NCI-H226 (cell line): Measurements from ENCODE around the gene COL23A1.
A peak's percentile ranks its signal among the peaks of the same experiment; 100 is the strongest.

Experiments used
- DNase-seq: peaks from one replicate; pipeline ENCODE4 v3.0.0-alpha.2; 2015

The COL23A1 gene

DNA sequence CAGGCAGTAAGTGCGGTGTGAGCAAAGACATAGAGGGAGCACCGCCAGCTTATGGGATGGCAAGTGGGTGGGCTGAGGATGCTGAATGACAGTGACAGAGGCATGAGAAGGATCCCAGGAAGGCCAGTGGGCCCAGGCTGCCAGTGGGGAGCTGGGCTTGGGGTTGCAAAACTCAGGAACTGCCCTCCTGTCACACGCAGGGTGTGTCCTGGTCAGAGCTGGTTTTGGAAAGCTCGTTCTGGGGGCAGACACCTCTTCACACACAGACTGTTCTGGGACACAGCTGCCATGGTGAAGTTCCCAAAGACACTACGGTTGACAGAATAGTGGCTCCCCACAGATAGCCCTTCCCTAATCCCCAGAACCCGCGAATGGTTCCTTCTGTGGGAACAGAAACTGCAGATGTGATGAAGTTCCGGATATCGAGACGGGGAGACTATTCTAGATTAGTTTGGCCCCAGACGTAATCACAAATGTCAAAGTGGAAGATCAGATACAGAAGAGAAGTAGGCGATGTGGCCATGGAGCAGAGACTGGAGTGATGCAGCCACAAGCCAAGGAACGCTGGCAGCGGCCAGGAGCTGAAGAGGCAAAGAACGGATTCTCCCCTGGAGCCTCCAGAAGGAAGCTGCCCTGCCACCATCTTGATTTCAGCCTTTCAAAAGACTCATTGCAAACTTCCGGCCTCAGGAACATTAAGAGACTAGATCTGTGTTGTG, 159.0 kb downstream of the COL23A1 start:
- DNase-seq, result no peak

DNA sequence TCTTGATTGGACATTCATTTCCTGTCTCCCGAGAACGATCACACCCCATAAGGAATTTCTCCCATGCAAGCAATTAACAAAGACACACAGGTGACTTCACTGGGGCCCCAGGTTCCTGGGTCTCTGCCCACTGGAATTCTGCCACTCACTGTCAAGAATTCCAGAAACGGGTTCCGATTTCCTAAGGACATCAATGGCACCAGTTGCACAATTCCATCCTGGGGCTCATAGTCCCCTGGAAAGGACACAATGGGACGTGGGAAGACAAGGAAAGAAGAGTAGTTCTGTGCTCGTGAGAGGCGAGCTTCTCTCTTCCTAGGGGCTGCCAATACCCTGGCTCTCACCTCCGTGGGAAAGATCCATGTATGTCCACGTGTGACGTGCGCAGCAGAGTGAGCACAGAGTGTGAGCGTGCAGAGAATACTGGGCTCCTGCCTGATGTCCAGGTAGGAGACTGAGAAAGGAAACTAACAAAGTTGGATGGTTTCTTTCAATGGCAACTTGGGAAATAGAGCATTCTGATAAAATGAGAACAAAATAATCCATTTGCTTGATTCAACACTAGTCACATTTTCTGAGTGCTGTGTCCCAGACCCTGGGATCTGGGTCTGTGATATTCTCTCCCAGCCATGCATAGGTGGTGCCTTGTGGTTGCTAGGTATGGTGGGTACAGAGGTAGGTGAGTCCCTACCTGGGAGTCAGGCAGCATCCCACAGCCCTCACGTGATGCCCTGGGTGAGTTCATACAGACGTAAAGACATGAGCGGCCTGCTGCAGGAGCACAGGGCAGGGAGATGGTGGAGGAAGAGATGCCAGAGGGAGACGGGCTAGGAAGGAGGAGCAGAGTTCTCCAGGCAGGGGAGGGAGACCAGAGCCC, 159.8 kb downstream of the COL23A1 start:
- no peak for DNase-seq

DNA sequence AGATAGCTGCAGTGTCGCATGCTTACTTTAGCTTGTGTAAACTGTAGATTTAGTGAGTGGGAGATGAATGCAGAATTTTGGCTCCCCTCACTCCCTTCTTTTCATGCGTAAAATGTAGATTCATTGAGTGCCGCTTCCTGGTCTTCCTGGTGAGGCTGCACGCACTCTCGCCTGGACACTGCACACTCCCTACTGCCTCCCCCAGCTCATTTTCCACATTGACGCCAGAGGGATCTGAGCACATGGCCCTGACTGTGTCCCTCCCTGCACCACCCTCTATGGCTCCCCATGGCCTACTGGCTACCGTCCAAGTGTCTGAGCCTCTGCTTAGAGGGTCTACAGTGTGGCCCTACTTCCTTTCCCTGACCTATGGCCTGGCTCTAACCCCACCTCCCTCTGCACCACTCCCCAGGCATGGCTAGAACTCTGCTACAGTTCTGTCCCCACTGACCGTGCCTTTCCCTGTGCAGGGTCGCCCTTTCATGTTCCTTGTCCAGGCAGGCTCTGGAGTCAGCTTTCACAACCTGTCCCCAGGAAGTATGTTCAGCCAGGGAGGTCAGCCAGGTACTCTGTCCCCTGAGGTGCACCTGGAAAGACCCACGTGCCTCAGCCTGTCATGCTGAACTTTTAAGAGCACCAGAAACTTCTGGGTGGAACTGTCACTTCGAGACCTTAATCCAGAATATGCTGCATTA, 160.6 kb downstream of the COL23A1 start:
- no peak for DNase-seq

DNA sequence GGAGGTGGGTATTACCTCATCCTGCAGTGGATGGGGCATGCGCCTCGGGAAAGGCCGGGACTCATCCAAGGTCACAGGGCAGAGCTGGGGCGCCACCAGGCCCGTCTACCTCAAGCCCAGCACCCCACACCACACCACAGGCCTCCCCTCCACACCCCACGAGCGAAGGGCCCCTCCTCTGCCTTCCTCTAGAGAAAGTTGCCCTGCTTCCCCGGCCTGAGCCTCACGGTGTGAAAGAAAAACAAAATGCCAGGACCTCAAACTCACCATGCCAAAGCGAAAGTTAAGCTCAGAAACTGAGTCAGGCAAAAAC, 161.1 kb downstream of the COL23A1 start:
- no peak for DNase-seq

DNA sequence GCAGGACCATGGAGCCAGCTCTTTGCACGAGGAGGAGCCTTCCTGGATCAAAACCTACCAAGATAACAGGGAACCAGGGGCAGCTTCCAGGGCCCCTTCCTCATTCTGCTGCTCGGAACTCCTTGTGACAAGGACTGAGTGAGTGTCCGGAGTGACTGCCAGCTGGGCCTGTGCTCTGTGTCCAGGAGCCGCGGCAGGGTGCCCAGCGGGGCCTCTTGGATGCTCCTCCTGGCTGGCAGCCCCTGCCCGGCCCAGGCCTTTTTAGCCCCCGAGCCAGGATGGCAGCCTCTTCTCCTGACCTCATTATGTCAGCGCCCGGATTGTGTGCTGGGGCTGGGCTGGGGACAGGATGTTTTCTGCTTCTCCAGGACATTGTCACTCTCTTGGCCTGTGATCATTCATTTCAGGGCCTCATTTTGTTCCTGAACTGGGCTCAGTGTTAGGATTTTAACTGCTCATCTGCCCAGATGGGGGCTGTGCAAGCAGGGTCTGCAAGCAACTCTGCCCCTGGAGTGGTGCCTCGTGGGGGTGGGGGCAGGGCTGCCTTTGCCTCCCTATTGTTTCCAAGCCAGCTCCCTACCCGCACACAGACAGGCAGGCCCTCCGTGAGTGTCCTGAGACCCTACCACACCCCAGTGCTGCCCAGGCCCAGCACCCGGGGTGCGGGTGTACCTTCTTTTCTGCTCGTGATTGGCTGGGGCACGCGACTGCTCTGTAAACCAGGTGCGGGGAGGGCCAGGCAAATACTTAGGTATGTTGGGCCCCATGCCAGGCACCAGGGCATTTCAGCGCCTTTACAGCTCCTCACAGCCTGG, 161.6 kb downstream of the COL23A1 start:
- no peak for DNase-seq

DNA sequence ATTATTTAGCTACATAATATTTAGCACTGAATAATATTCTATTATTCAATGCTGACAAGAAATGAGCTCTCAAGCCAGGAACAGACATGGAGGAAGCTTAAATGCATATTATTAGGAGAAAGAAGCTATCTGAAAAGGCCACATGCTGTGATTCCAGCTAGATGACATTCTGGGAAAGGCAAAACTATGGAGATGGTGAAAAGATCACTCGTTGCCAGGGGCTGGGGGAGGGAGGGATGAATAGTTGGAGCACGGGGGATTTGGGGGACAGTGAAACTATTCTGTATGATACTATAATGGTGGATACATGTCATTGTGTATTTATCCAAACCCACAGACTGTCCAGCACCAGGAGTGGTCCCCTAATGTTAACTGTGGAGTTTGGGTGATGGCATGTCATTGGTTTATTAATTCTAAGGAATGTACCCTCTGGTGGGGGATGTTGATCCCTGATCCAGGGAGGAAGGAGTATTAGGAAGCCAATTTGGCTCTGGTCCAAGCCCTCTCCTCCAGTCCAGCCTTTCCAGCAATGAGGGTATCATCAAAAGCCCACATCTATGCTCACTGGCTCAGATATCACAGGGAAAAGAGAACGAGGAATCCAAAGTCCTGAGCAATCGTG, 162.5 kb downstream of the COL23A1 start:
- DNase-seq, result no peak

DNA sequence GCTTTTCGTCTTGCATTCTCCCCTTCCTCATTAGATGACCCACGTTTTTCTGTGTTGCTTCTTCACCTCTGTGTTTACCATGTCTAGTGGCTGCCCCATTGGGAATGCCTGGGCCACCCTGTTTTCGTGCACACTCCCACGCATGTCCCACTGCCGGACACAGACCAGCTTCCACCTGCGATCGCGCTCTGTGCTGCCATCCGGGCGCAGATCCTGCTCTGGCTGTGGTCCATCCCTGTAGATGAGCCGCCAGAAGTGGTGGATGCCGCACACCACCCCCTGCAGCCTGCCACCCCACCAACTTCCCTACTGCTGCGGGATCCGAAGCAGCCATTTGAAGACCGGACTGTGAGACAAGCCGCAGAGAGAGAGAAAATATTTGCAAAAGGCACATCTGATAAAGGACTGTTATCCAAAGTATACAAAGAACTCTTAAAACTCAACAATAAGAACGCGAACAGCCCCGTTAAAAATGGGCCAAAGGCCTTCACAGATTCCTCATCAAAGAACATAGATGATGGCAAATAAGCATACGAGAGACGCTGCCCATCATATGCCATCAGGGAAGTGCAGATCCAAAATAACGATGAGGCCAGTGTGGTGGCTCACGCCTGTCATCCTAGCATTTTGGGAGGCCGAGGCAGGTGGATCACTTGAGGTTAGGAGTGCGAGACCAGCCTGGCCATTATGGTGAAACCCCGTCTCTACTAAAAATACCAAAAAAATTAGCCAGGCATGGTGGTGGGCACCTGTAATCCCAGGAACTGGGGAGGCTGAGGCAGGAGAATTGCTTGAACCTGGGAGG, 163.7 kb downstream of the COL23A1 start:
- no peak for DNase-seq

DNA sequence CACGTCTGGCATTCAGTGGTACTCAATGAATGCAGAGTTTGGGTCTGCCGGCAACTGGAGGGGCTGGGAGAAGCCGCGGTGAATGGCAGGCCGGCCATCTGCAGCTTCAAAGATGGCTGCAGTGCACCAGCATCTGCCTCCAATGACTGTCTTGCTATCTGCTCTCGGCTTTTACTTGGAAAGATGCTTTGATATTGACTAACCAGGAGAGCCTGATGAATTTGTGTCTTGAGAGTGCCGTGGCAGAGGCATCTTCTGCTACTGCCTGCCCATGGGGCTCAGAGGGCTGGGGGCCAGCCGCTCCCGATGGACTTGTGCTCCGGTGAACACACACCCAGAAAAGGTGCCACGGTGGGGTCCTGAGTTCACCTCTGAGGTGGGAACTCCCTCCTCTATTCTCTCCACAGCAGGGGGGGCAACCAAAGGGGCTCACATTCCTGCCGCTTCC, 164.5 kb downstream of the COL23A1 start:
- DNase-seq, result no peak

DNA sequence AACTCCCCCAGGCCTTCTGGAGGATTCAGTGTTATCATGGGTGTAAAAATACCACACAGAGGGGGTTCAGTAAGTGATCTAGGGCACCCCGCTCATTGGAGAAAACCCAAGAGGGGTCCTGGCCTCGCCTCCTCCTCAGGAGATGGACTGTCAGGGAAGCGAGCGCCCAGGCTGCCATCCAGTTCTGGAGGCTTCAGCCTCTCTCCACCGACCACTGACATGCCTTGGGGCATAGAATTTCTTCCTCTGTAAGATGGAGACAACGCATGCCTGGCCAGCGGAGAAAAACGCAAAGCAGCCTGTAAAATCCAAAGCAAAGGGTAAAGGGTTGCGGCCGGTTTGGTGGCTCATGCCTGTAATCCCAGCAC, 165.4 kb downstream of the COL23A1 start:
- DNase-seq, result no peak

DNA sequence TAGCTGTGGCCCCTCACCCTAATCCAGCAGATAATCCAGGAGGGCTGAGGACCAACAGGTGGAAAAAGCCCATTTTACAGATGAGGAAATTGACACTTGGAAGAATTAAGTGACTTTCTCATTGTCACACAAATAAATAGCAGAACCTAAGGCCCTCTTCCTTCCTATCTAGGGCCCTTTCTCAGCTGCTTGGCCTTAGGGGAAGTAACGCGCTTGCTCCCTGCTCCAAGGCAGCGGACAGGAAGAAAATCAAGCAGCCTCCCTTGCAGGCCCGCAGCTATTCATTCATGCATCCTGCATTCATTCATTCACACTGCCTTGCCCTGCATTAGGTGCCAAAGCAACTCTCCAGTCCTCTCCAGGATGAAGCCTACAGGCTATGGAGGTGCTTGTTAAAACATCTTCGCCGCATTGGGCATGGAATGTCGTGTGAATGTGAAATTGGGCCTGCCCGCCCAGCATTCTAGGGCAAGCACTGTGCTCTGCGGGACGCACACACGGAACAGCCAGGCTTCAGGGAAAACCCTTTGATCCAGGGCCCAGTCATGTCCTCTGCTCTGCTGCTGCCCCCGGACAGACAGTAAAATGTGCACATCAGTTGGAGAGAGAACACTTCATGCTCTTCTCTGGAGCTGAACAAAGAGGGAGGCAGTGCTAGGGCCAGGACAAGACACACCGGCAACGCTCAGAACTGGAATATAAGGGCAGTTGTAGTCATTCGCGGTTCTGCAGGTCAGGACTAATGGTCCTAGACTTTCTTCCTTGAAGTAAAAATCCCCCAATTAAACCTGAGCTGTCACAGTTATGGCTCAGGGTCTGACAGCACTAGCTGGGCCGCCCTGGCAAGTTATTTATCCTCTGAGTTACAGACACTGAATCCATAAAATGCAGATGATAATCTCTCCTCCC, 166.0 kb downstream of the COL23A1 start:
- DNase-seq, result no peak

DNA sequence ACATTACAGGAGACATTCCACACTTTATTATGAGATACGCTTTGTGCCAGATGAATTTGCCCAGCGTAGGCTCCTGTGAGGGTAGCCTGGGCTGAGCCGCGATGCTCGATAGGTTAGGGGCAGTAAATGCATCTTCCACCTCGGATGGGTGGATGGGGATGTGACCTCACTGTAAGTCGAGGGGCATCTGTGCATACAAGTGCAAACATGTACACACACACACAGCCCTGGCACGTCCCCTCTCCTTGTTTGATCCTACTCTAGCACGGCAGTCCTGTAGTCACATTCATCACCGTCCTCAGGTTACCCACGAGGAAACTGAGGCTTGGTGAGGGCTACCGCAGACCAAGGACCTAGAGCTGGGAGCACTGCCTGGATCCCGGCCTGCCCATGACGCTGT, 166.8 kb downstream of the COL23A1 start:
- no peak for DNase-seq

DNA sequence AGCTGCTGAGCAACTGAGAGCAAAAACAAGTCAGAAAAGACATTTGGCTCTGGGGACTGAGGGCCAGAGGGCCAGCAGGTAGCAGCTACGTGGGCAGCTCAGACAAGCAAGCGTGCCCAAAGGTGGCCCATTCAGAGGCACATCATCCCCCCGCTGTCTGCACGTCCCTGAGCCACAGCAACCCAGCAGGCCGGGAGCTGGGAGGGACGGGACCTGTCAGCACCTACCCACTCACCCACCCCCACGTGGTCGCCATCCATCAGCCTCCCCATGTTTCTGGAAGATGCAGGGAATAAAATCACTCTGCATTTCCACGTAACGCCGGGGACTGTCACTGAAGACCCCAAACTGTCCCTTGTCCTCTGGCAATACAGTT, 167.8 kb downstream of the COL23A1 start:
- DNase-seq, result no peak

DNA sequence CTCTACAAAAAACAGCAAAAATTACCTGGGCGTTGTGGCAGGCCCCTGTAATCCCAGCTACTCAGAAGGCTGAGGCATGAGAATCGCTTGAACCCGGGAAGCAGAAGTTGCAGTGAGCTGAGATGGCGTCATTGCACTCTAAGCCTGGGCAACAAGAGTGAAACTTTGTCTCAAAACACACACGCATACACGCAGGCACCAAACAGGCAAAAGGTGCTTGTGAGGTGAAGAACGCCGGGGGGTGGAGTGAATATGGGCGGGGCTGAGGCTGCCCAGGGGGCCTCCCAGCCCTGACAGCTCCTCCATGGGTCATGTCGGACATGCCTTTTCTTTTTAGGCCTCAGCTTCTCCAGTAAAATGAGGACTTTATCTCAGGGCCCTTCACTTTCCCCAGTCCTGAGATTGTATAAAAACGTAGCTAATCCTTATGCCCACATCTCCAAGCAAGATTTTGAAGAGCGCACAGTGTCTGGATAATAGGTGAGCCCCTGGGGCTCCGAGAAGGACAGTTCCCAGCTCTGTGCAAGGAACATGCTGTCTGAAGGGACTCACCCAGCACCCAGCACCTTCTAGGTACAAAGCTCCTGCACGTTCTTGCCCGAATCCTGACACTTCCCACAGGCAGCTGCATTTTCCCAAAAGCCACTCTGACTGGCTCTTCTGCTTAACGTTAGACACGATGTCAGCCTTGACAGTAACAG, 168.3 kb downstream of the COL23A1 start:
- no peak for DNase-seq

DNA sequence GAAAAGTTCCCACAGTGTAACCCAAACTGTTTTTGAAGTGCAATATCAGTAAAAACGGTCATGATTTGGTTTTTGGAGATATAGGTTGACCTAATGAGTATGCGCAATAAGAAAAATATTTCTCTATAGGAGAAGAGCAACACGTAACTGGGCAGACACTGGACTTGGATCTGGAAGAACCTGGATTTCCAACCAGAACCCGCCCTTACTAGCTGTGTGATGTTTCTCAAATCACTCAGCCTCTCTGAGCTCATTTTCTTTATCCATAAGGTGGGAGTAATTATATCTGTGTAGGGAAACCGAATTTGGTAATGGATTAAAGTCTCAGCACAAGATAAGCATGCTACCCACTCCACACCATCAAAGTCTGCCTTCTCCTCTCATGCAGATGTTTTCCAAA, 169.1 kb downstream of the COL23A1 start:
- no peak for DNase-seq

DNA sequence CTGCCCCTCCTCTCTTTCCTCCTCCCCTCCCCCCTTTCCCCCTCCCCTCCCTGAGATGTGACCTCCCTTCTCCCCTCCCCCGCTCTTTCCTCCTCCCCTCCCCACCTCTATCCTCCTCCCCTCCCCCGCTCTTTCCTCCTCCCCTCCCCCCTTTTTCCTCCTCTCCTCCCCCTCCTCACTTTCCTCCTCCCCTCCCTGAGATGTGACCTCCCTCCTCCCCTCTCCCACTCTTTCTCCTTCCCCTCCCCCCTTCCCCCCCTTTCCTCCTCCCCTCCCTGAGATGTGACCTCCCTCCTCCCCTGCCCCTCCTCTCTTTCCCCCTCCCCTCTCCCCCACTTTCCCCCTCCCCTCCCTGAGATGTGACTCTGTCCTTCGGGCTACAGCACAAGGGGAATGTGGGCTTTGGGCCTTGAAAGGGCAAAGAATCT, 169.8 kb downstream of the COL23A1 start:
- no peak for DNase-seq

DNA sequence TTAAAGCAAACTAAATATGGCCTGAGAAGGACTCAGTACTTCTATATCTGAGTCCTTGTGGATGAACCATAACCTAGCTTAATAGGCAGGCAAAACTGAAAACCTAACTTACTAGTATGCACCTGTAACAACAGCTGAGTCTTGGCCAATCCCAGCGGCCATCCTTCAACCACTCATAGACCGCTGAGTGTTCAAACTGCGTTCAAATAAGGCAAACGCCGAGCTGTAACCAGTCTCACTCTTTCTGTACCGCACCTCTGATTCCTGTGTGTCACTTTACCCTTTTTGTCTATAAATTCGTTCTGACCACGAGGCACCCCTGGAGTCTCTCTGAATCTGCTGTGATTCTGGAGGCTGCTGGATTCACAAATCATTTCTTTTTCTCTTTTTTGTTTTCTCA, 170.5 kb downstream of the COL23A1 start:
- no peak for DNase-seq

DNA sequence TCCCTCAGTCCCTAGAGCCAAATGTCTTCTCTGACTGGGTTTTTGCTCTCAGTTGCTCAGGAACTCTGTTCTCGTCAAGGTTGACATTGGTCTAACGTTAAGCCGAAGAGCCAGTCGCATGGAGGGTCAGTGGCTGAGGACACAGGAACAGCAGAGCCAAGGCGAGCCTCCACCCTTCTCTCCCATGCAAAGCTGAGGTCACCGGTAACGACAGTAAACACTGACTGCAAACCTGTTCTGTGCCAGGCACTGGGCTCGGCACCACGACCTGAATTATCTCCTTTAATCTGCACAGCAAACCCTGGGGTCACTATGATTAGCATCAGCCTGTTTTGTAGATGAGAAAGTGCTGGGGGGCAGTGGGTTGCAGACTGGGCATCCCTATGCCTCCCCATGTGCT, 171.0 kb downstream of the COL23A1 start:
- DNase-seq, result no peak

DNA sequence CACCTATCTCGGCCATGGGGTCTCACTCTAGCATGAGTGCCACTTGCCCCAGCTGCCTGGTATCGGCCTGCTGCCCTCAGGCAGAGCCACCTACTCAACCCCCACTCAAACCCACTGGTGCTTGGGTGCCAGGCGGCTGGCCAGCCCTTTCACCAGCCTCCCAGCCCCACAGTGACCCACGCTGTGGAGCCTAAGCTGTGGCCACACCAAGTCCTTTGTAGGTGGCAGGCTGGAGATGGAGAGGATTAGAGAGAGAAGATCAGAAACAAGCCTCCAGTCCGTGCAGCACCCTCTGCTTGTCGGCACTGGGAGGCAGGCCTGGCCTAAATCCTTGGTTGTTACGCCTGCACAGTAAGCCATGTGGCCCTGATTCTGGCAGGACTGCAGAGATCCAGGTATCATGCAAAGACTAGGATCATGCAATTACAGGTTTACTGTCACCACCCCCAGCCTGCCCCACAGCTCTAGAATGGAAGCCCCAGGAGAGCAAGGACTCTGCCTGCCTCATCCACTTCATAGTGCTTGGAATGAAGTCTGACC, 171.7 kb downstream of the COL23A1 start:
- DNase-seq, result no peak

DNA sequence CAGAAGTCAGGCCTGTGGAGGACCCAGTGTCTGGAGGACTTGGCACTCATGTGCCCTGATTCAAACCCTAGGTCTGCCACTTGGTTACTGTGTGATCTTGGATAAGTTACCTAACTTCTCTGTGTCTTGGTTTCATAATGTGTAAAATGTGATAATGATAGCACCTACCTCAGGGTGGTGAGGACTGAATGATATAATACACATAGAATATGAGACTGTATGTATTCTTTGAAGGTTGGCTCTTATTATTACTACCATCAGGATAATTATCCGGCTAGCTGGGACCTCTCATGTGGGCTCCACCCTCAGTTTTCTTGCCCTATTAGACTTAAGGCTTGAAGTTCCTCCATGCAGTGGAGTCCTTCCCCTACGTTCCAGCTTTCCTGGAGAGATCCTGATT, 172.2 kb downstream of the COL23A1 start:
- DNase-seq, result no peak

DNA sequence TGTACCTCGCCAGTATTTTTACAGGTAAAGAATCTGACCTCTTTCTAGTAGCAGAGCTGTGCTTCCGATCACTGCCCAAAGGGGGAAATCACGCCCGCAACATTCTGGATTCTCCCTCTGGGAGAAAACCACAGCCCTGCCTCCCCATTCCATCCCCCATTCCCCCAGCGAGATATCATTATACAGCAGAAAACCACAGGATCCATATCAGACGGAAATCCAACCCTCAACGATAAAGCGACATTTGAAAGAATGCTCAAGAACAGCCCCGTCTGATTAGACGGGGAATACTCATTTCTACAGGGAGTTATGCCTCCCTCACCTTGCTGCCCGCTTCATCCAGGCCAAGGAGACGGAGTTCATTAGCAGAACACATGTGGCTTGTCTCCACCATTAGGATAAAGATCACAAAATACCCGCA, 172.8 kb downstream of the COL23A1 start:
- DNase-seq, result peak; percentile 69
